Muscle of leg (tissue), 16 donors: ENCODE data around the gene GALNT6. TPM values are rescaled to one million over a fixed set of nuclear protein-coding genes. Genes with fewer than 3 reads are reported as not detected.

Experiments
- DNase-seq: peaks from one replicate; pipeline ENCODE4 v3.0.0; 2013
- H3K27ac ChIP-seq: one replicate; pipeline ENCODE4 v1.5.1; 2013; ENCODE audit warnings: mild to moderate bottlenecking, low read length, control low read depth
- H3K27me3 ChIP-seq: one replicate; pipeline ENCODE4 v1.6.1; 2013; ENCODE audit warnings: low read length; ENCODE audit not compliant: control insufficient read depth, insufficient read depth
- H3K36me3 ChIP-seq: one replicate; pipeline ENCODE4 v1.6.1; 2013; ENCODE audit warnings: low read length; ENCODE audit not compliant: control insufficient read depth, insufficient read depth
- H3K4me1 ChIP-seq: one replicate; pipeline ENCODE4 v1.6.1; 2013; ENCODE audit warnings: low read length; ENCODE audit not compliant: control insufficient read depth, insufficient read depth
- H3K4me3 ChIP-seq: one replicate; pipeline ENCODE4 v1.5.1; 2013; ENCODE audit warnings: low read length, control low read depth
- H3K9me3 ChIP-seq: replicated peaks from 2 replicates; pipeline ENCODE4 v1.6.1; 2013; ENCODE audit warnings: low read depth, low read length; ENCODE audit not compliant: control insufficient read depth
- WGBS: methylation state at CpG from one replicate; pipeline ENCODE4 v1.1.5; 2013; ENCODE audit warnings: missing lambda C conversion rate; ENCODE audit not compliant: insufficient coverage; 5-methylcytosine and 5-hydroxymethylcytosine counted together
- long read RNA-seq, 11 donors: transcript quantifications; one replicate each; lab custom pipeline, GENCODE V29; 2026
- polyA plus RNA-seq, 8 donors: library from polyadenylated mRNA; unstranded; fragments of 120-200 nt; gene quantifications; one replicate each; pipeline versions ENCODE4 v1.2.1 to v1.2.3, GENCODE V29; 2013; ENCODE audit warnings: inconsistent platforms in 1 of 8, low replicate concordance in 1 of 8; ENCODE audit not compliant: insufficient read length in 8 of 8, insufficient read depth in 1 of 8
- total RNA-seq: library from RNA; stranded (reverse); fragments of 120-200 nt; gene quantifications from one replicate; pipeline ENCODE4 v1.2.4, GENCODE V29; 2013

The GALNT6 gene
- total RNA-seq (0.35 TPM), polyA plus RNA-seq (1 to 10 TPM in 2 of 8 donors, under 1 TPM in 6; 0.32 to 1.1 (median 0.54) TPM)
- long read RNA-seq, donor 1 = 0 reads
- long read RNA-seq, donor 2 = 0 reads
- long read RNA-seq, donor 3 = 0 reads
- long read RNA-seq, donor 4 = 0 reads
- long read RNA-seq, donor 5 = 0 reads
- long read RNA-seq, donor 6 = 0 reads
- long read RNA-seq, donor 7 = 0 reads
- long read RNA-seq, donor 8 = 0 reads
- long read RNA-seq, donor 9 = 0 reads
- long read RNA-seq, donor 10 = 0 reads
- long read RNA-seq, donor 11 = 0 reads

DNA sequence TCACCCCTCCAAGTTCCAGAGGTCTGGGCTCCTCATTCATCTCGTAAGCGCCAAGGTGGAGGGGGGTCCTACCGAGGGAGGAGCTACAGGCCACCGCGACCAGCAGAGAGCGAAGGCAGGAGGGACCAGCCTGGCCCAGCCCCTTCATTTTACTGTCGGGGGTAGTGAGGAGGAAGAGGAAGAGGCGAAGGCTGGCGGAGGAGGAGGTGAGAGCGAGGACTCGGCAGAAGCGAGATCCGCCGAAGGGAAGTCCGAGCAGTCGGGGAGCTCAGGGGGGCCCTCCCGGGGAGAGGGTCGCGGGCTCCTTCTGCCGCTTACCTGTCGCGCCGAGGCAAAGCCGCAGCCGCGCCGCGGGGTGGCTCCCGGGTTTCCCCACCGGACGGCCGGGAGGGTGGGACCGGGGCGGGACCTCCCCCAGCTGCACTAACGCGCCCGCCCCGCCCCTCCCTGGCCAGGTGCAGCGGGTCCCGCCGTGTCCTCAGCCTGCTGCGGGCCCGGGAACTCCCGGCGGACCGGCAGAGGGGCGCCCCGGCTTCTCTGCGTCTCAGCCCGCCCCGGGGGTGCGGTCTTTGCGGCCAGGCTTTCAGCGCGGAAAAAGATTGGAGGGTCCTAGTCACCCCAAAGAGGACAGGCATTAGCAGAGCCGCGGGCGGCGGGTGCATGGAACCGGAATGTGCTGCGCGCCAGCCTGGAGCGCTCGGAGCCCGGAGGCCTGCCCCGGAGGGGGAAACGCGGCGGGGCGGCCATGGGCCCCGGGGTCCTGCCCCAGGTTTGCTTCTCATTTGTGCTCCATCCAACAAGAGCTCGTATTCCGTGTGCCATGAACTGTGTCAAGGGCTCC lies at the start of gene GALNT6:
Gene GALNT6 (minus strand): TSS at position 124 of the 841 bp plus-strand sequence. CDS start 11,625 bp downstream, outside the sequence.
- Histone ChIP-seq H3K9me3 (no peaks in the 10 kb centered on the region), H3K4me1 (peaks cover 10% of the 10 kb centered on the region), H3K27me3 (peaks cover 51% of the 10 kb centered on the region), H3K36me3 (no peaks in the 10 kb centered on the region), H3K27ac (no peak within 1 kb of the TSS), H3K4me3 (peak within 1 kb of the TSS; percentile 38)
- peak; percentile 17 for DNase-seq
- WGBS = under 1% methylated on average over 69 of the region's 73 CpGs

- H3K9me3 ChIP-seq = no peaks in the 10 kb centered on the region
- no peak for DNase-seq
- 56% methylated on average over 2 of the region's 2 CpGs for WGBS
- H3K27ac ChIP-seq = no peak overlapping the region
- H3K4me1 ChIP-seq = no peaks in the 10 kb centered on the region
- no peaks in the 10 kb centered on the region for H3K36me3 ChIP-seq
- peaks cover 2% of the 10 kb centered on the region for H3K27me3 ChIP-seq
- H3K4me3 ChIP-seq = no peak overlapping the region
Observed at GRCh38 chr12:51439330-51439729, 48.1 kb upstream of the GALNT6 start.

GRCh38 chr12:51437431-51437830 lies 46.2 kb upstream of the GALNT6 start:
- Histone ChIP-seq H3K9me3 (no peaks in the 10 kb centered on the region), H3K4me3 (no peak overlapping the region), H3K27me3 (peaks cover 2% of the 10 kb centered on the region), H3K27ac (no peak overlapping the region), H3K36me3 (no peaks in the 10 kb centered on the region), H3K4me1 (no peaks in the 10 kb centered on the region)
- DNase-seq = no peak
- no CpG with 5 or more reads among the region's 1 CpG for WGBS

DNA sequence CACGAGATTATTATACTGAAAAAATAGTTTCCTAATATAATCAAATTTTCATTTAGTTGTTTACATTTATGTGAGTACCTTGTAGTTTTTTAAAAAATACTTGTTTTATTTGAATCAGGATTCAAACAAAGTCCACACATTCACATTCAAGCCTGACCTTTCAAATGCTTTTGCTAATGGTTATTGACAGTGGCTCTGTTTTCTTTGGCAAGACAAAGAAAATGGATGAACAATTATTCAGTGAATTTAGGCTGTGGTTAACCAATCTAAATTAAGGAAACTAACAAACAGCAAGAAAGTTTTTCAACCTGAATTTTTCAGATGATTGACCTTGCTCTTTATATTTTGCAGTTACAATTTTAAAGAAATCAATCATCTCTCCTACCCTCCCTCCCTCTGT lies 43.1 kb upstream of the GALNT6 start:
- Histone ChIP-seq H3K4me3 (no peak overlapping the region), H3K4me1 (no peaks in the 10 kb centered on the region), H3K36me3 (no peaks in the 10 kb centered on the region), H3K27me3 (no peaks in the 10 kb centered on the region), H3K9me3 (no peaks in the 10 kb centered on the region), H3K27ac (no peak overlapping the region)
- no CpG with 5 or more reads among the region's 1 CpG for WGBS
- DNase-seq = no peak

DNA sequence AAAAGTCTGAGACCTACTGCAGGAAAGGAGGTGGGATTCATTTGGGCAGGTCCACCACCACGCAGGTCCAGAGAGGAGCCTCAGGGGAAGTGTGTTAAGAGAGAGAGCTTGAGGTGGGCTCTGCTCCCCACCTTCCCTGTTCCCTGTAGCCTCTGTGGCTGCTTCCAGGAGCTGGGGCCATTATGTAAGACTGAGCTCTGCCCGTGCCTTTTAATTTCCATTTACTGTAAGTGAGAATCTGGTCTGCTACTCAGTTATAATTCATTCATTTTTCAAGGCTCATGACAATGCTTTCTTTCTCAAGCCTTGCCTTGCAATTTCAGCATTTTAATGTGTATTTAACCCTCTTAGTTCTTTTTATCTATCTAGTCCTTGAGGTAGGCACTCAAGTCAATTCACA lies 41.7 kb upstream of the GALNT6 start:
- Histone ChIP-seq H3K27ac (no peak overlapping the region), H3K27me3 (no peaks in the 10 kb centered on the region), H3K4me3 (no peak overlapping the region), H3K4me1 (no peaks in the 10 kb centered on the region), H3K36me3 (no peaks in the 10 kb centered on the region), H3K9me3 (no peaks in the 10 kb centered on the region)
- no CpG with 5 or more reads among the region's 2 CpGs for WGBS
- DNase-seq = no peak

- WGBS = 71% methylated on average over 1 of the region's 4 CpGs
- no peaks in the 10 kb centered on the region for H3K9me3 ChIP-seq
- H3K4me3 ChIP-seq = no peak overlapping the region
- no peak overlapping the region for H3K27ac ChIP-seq
- H3K27me3 ChIP-seq = peaks cover 7% of the 10 kb centered on the region
- H3K4me1 ChIP-seq = no peaks in the 10 kb centered on the region
- no peak for DNase-seq
- no peaks in the 10 kb centered on the region for H3K36me3 ChIP-seq
Observed at GRCh38 chr12:51430196-51430895, 39.1 kb upstream of the GALNT6 start.

- no peak overlapping the region for H3K27ac ChIP-seq
- no peaks in the 10 kb centered on the region for H3K36me3 ChIP-seq
- no peak for DNase-seq
- H3K27me3 ChIP-seq = peaks cover 14% of the 10 kb centered on the region
- H3K9me3 ChIP-seq = no peaks in the 10 kb centered on the region
- H3K4me1 ChIP-seq = peaks cover 5% of the 10 kb centered on the region
- no peak overlapping the region for H3K4me3 ChIP-seq
- WGBS = no CpG with 5 or more reads among the region's 4 CpGs
Observed at GRCh38 chr12:51429700-51430099, 38.5 kb upstream of the GALNT6 start.

GRCh38 chr12:51428256-51428655 lies 37.0 kb upstream of the GALNT6 start:
- Histone ChIP-seq H3K4me1 (peaks cover 12% of the 10 kb centered on the region), H3K27me3 (peaks cover 18% of the 10 kb centered on the region), H3K9me3 (no peaks in the 10 kb centered on the region), H3K27ac (no peak overlapping the region), H3K36me3 (no peaks in the 10 kb centered on the region), H3K4me3 (no peak overlapping the region)
- 72% methylated on average over 4 of the region's 4 CpGs for WGBS
- DNase-seq = no peak

GRCh38 chr12:51424662-51425539 lies 33.7 kb upstream of the GALNT6 start, which contains the start of gene SLC4A8:
Gene SLC4A8, plus strand, starts transcription at chr12:51424831. Its CDS starts 157 bp downstream, at chr12:51424988.
- H3K27me3 ChIP-seq = peaks cover 18% of the 10 kb centered on the region
- H3K4me3 ChIP-seq = peak within 1 kb of the TSS; percentile 57
- H3K4me1 ChIP-seq = peaks cover 12% of the 10 kb centered on the region
- peak; percentile 96 for DNase-seq
- H3K36me3 ChIP-seq = no peaks in the 10 kb centered on the region
- H3K27ac ChIP-seq = peak within 1 kb of the TSS; percentile 13
- WGBS = under 1% methylated on average over 67 of the region's 73 CpGs
- no peaks in the 10 kb centered on the region for H3K9me3 ChIP-seq
